Panc1 (cell line): ENCODE data around the gene IPP. TPM values are rescaled to one million over a fixed set of nuclear protein-coding genes. Genes with fewer than 3 reads are reported as not detected.
"Not testable (repeated sequence)": the region's sequence is repeated elsewhere in the genome, so short reads cannot be mapped to it uniquely, and the experiment has no call there.

Source experiments
- ATAC-seq: fragments of 200-7000 bp; cut with Tn5 transposase; 2 replicates; pipeline ENCODE4 v1.9.1; 2020; ENCODE audit warnings: mild to moderate bottlenecking, moderate library complexity
- BruUV-seq: library from RNA; stranded (reverse); fragments of 400-500 nt; replicated peaks from 2 replicates; lab custom pipeline; 2021; lab: Mats Ljungman, UMichigan
- CTCF ChIA-PET: fragments of 300-600 bp; sonication (Branson Sonifier 250); formaldehyde crosslinking; loops from one replicate; lab custom pipeline; 2022; ENCODE audit warnings: antibody characterized with exemption; lab: Charles Lee
- POLR2A ChIA-PET: fragments of 300-600 bp; sonication (Branson Sonifier 250); formaldehyde crosslinking; loops from one replicate; lab custom pipeline; 2022; ENCODE audit warnings: antibody characterized with exemption; lab: Charles Lee
- DNase-seq: peaks from one replicate; pipeline ENCODE4 v3.0.0-alpha.2; 2010; ENCODE audit warnings: low read depth, low spot score
- H3K27ac ChIP-seq: 2 replicates; pipeline ENCODE4 v1.5.1; 2011; ENCODE audit warnings: mild to moderate bottlenecking, low read length, inconsistent platforms
- H3K27me3 ChIP-seq: fragments of 200-500 bp; sonication (Bioruptor generic); 2 replicates; pipeline ENCODE4 v1.6.0; 2014; ENCODE audit warnings: low read length, inconsistent platforms; ENCODE audit not compliant: control insufficient read depth, insufficient read depth
- H3K36me3 ChIP-seq: fragments of 200-500 bp; sonication (Bioruptor generic); 2 replicates; pipeline ENCODE4 v1.5.1; 2014; ENCODE audit warnings: inconsistent platforms, mild to moderate bottlenecking, low read length, moderate library complexity; ENCODE audit not compliant: control insufficient read depth, insufficient read depth
- H3K4me1 ChIP-seq: 2 replicates; pipeline ENCODE4 v1.5.1; 2011; ENCODE audit warnings: inconsistent platforms, mild to moderate bottlenecking, low read length, moderate library complexity; ENCODE audit not compliant: control insufficient read depth, insufficient read depth
- H3K4me3 ChIP-seq, 2 experiments: 2 replicates each; pipeline ENCODE4 v1.5.1; 2011 to 2012; ENCODE audit warnings: low read depth in 2 of 2, low read length in 2 of 2, mild to moderate bottlenecking in 2 of 2, inconsistent platforms in 1 of 2, moderate library complexity in 1 of 2
- H3K9me3 ChIP-seq: fragments of 200-500 bp; sonication (Bioruptor generic); 2 replicates; pipeline ENCODE4 v1.5.1; 2014; ENCODE audit warnings: low read depth, mild to moderate bottlenecking, inconsistent platforms, low read length, moderate library complexity; ENCODE audit not compliant: control insufficient read depth, insufficient read depth
- CTCF ChIP-seq: fragments of 450-650 bp; IDR thresholded peaks from 2 replicates; pipeline ENCODE4 v1.5.1; 2017; ENCODE audit warnings: mild to moderate bottlenecking
- POLR2AphosphoS5 ChIP-seq: IDR thresholded peaks from 2 replicates; pipeline ENCODE4 v1.6.1; 2012; ENCODE audit warnings: mild to moderate bottlenecking, low read depth, low read length, moderate library complexity
- REST ChIP-seq, 2 experiments: IDR thresholded peaks; 2 replicates each; pipeline ENCODE4 v1.6.1; 2011 to 2012; ENCODE audit warnings: low read depth in 2 of 2, control low read depth in 1 of 2, low read length in 1 of 2, mild to moderate bottlenecking in 1 of 2, moderate library complexity in 1 of 2; ENCODE audit not compliant: insufficient read depth in 1 of 2
- SIN3A ChIP-seq: IDR thresholded peaks from 2 replicates; pipeline ENCODE4 v1.6.1; 2012; ENCODE audit warnings: low read depth, mild to moderate bottlenecking, low read length, moderate library complexity, borderline replicate concordance; ENCODE audit not compliant: insufficient read depth
- TCF7L2 ChIP-seq: IDR thresholded peaks from 2 replicates; pipeline ENCODE4 v1.6.1; 2011; ENCODE audit warnings: mild to moderate bottlenecking, low read depth, low read length, inconsistent platforms
- in situ Hi-C: cut with HindIII; loops from 2 replicates; pipeline ENCODE4 v1.10.0; 2016; ENCODE audit warnings: low sequenced_read_pairs, low pct_unique_long_range_greater_than_20kb
- intact Hi-C: fragments of 100-400 bp; cut with micrococcal nuclease; formaldehyde crosslinking; loops from one replicate; pipeline ENCODE4 v1.10.0; 2022; ENCODE audit not compliant: unreplicated experiment
- total RNA-seq: library from RNA; stranded (reverse); gene quantifications from one replicate; pipeline ENCODE4 v1.2.1, GENCODE V29; 2021; ENCODE audit not compliant: unreplicated experiment

The IPP gene
- total RNA-seq, 1 experiment from 2014 or later, result 28.8 TPM

GRCh38 chr1:45704637-45705036 lies 45.8 kb downstream of the IPP start:
- intact Hi-C loops (no loop called here), in situ Hi-C loops (no loop called here)
- CTCF ChIA-PET, result no interaction called here
- TF ChIP-seq CTCF (no peak), SIN3A (no peak), REST (IDR thresholded peaks at IDR 0.05; ENCODE audit: insufficient read depth in 1 of 2, low read depth in 2 of 2, low read length in 1 of 2) (no peak), POLR2AphosphoS5 (no peak), TCF7L2 (no peak)
- POLR2A ChIA-PET, result no interaction called here
- Histone ChIP-seq H3K36me3 (no peaks in the 10 kb centered on the region), H3K4me1 (no peaks in the 10 kb centered on the region), H3K27me3 (no peaks in the 10 kb centered on the region), H3K9me3 (no peaks in the 10 kb centered on the region), H3K27ac (no peak overlapping the region), H3K4me3 (no peak overlapping the region)
- ATAC-seq (no peak), DNase-seq (no peak)
- BruUV-seq, result no TSS peak

GRCh38 chr1:45694823-45695222 lies 55.6 kb downstream of the IPP start:
- no TSS peak for BruUV-seq
- H3K27ac ChIP-seq, result no peak overlapping the region
- in situ Hi-C loops (loop anchor here (25.0 kb wide), 1 partner anchor 167 kb away; no protein-coding TSS in a partner anchor), intact Hi-C loops (no loop called here)
- POLR2A ChIA-PET, result no interaction called here
- ATAC-seq (no peak), DNase-seq (no peak)
- H3K27me3 ChIP-seq, result no peaks in the 10 kb centered on the region
- no peak overlapping the region for H3K4me3 ChIP-seq
- no peaks in the 10 kb centered on the region for H3K9me3 ChIP-seq
- CTCF ChIA-PET, result no interaction called here
- TF ChIP-seq POLR2AphosphoS5 (0 out of 2 replicates have a peak, but pooled peaks have one; percentile 33), SIN3A (no peak), REST (IDR thresholded peaks at IDR 0.05; ENCODE audit: insufficient read depth in 1 of 2, low read depth in 2 of 2, low read length in 1 of 2) (no peak)
- no peaks in the 10 kb centered on the region for H3K4me1 ChIP-seq
- peaks cover 19% of the 10 kb centered on the region for H3K36me3 ChIP-seq

- CTCF ChIA-PET, H3K9me3 ChIP-seq, POLR2A ChIA-PET, H3K27me3 ChIP-seq, DNase-seq, intact Hi-C loops, H3K27ac ChIP-seq, BruUV-seq, H3K4me1 ChIP-seq, H3K4me3 ChIP-seq, ATAC-seq: not testable (repeated sequence)
- H3K36me3 ChIP-seq, result peaks cover 19% of the 10 kb centered on the region
- in situ Hi-C loops, result loop anchor here (25.0 kb wide), 1 partner anchor 168 kb away; no protein-coding TSS in a partner anchor
Measured at GRCh38 chr1:45693811-45694210, 56.6 kb downstream of the IPP start.
